ENCODE data around the gene STAC. TPM values are rescaled to one million over a fixed set of nuclear protein-coding genes. Genes with fewer than 3 reads are reported as not detected.

The STAC gene
- total and polyA plus RNA-seq, 2 donors from 2014 or later: 3.2 to 6.2 TPM

GRCh38 chr3:36557708-36558421, 177.6 kb downstream of the STAC start:
- FAIRE-seq: no peak
- TF ChIP-seq CTCF (IDR thresholded peaks at IDR 0.05; ENCODE audit: borderline replicate concordance, extremely low read depth, insufficient read depth): no peak
- H3K9me3 ChIP-seq (ENCODE audit: control insufficient read depth in 2 of 3, insufficient read depth in 1 of 3, low read length in 3 of 3): no peaks in the 10 kb centered on the region

GRCh38 chr3:36558961-36559360, 178.7 kb downstream of the STAC start:
- H3K27ac ChIP-seq (ENCODE audit: low read depth in 2 of 2, low read length in 2 of 2): no peak overlapping the region
- FAIRE-seq: no peak
- no peak for DNase-seq
- no peaks in the 10 kb centered on the region for H3K27me3 ChIP-seq (ENCODE audit: control insufficient read depth, insufficient read depth, low read length)
- TF ChIP-seq CTCF (IDR thresholded peaks at IDR 0.05; ENCODE audit: borderline replicate concordance, extremely low read depth, insufficient read depth): no peak
- H3K4me1 ChIP-seq (ENCODE audit: control insufficient read depth in 2 of 3, insufficient read depth in 2 of 3, low read depth in 1 of 3, low read length in 3 of 3): peaks cover 0 to 2% (median 0%) of the 10 kb centered on the region in 3 donors
- H3K4me3 ChIP-seq (ENCODE audit: low read length in 3 of 3): no peak overlapping the region
- intact Hi-C loops (cut with DNase I): no loop called here
- no peak overlapping the region for H3K9ac ChIP-seq (ENCODE audit: low read length in 3 of 3)
- no peaks in the 10 kb centered on the region for H3K36me3 ChIP-seq (ENCODE audit: control insufficient read depth in 2 of 3, insufficient read depth in 3 of 3, low read length in 3 of 3)
- H3K9me3 ChIP-seq (ENCODE audit: control insufficient read depth in 2 of 3, insufficient read depth in 1 of 3, low read length in 3 of 3): no peaks in the 10 kb centered on the region

More at GRCh38 chr3:36557708-36558421, 177.6 kb downstream of the STAC start:
- no peak overlapping the region for H3K27ac ChIP-seq (ENCODE audit: low read depth in 2 of 2, low read length in 2 of 2)
- H3K9ac ChIP-seq (ENCODE audit: low read length in 3 of 3): no peak overlapping the region
- peak in 1 of 5 donors; percentile 16 for DNase-seq
- H3K4me1 ChIP-seq (ENCODE audit: control insufficient read depth in 2 of 3, insufficient read depth in 2 of 3, low read depth in 1 of 3, low read length in 3 of 3): peaks cover 0 to 2% (median 0%) of the 10 kb centered on the region in 3 donors
- H3K4me3 ChIP-seq (ENCODE audit: low read length in 3 of 3): no peak overlapping the region
- H3K36me3 ChIP-seq (ENCODE audit: control insufficient read depth in 2 of 3, insufficient read depth in 3 of 3, low read length in 3 of 3): no peaks in the 10 kb centered on the region
- H3K27me3 ChIP-seq (ENCODE audit: control insufficient read depth, insufficient read depth, low read length): no peaks in the 10 kb centered on the region
- intact Hi-C loops (cut with DNase I): no loop called here

GRCh38 chr3:36560685-36561084, 180.4 kb downstream of the STAC start:
- H3K27me3 ChIP-seq (ENCODE audit: control insufficient read depth, insufficient read depth, low read length): no peaks in the 10 kb centered on the region
- intact Hi-C loops (cut with DNase I): no loop called here
- no peak overlapping the region for H3K9ac ChIP-seq (ENCODE audit: low read length in 3 of 3)
- TF ChIP-seq CTCF (IDR thresholded peaks at IDR 0.05; ENCODE audit: borderline replicate concordance, extremely low read depth, insufficient read depth): no peak
- FAIRE-seq (no peak), DNase-seq (no peak)
- no peaks in the 10 kb centered on the region for H3K9me3 ChIP-seq (ENCODE audit: control insufficient read depth in 2 of 3, insufficient read depth in 1 of 3, low read length in 3 of 3)
- no peaks in the 10 kb centered on the region for H3K36me3 ChIP-seq (ENCODE audit: control insufficient read depth in 2 of 3, insufficient read depth in 3 of 3, low read length in 3 of 3)
- H3K4me3 ChIP-seq (ENCODE audit: low read length in 3 of 3): no peak overlapping the region
- H3K27ac ChIP-seq (ENCODE audit: low read depth in 2 of 2, low read length in 2 of 2): no peak overlapping the region
- H3K4me1 ChIP-seq (ENCODE audit: control insufficient read depth in 2 of 3, insufficient read depth in 2 of 3, low read depth in 1 of 3, low read length in 3 of 3): peaks cover 0 to 2% (median 0%) of the 10 kb centered on the region in 3 donors
